ACC112 (cell line): Measurements from ENCODE around the gene OR51E2.

Experiments used
- H2AFZ ChIP-seq: fragments of 200-600 bp; sonication (generic); one replicate; pipeline ENCODE4 v1.6.0; 2017; ENCODE audit warnings: antibody characterized with exemption, low read length; ENCODE audit not compliant: unreplicated experiment
- H3K27ac ChIP-seq: fragments of 200-600 bp; sonication (generic); 2 replicates; pipeline ENCODE4 v1.5.1; 2014; ENCODE audit warnings: low read depth, mild to moderate bottlenecking, antibody characterized with exemption, low read length, moderate library complexity
- H3K27me3 ChIP-seq: fragments of 200-600 bp; sonication (generic); 2 replicates; pipeline ENCODE4 v1.6.1; 2014; ENCODE audit warnings: mild to moderate bottlenecking, antibody characterized with exemption, low read length, moderate library complexity, mixed read lengths; ENCODE audit not compliant: insufficient read depth
- H3K36me3 ChIP-seq: fragments of 200-600 bp; sonication (generic); 2 replicates; pipeline ENCODE4 v1.6.1; 2016; ENCODE audit warnings: mild to moderate bottlenecking, antibody characterized with exemption, low read length, moderate library complexity, mixed read lengths; ENCODE audit not compliant: insufficient read depth
- H3K4me1 ChIP-seq: fragments of 200-600 bp; sonication (generic); one replicate; pipeline ENCODE4 v1.6.1; 2016; ENCODE audit warnings: low read length, mixed read lengths; ENCODE audit not compliant: insufficient read depth, unreplicated experiment, control insufficient read depth
- H3K4me3 ChIP-seq: fragments of 200-600 bp; sonication (generic); 2 replicates; pipeline ENCODE4 v1.5.1; 2014; ENCODE audit warnings: mild to moderate bottlenecking, low read depth, low read length
- H3K79me2 ChIP-seq: fragments of 200-600 bp; sonication (generic); one replicate; pipeline ENCODE4 v1.6.0; 2016; ENCODE audit warnings: low read length; ENCODE audit not compliant: control insufficient read depth, unreplicated experiment, insufficient read depth

Gene OR51E2

GRCh38 chr11:4664786-4665185 is 32.9 kb downstream of the OR51E2 start:
- H3K79me2 ChIP-seq: no peaks in the 10 kb centered on the region
- H3K27ac ChIP-seq: no peak overlapping the region
- no peaks in the 10 kb centered on the region; the same call in 1 of the 2 replicates for H3K27me3 ChIP-seq
- H3K4me1 ChIP-seq: no peaks in the 10 kb centered on the region
- no peaks in the 10 kb centered on the region for H3K36me3 ChIP-seq
- H3K4me3 ChIP-seq: no peak overlapping the region
- H2AFZ ChIP-seq: no peak overlapping the region

GRCh38 chr11:4664183-4664582 is 33.5 kb downstream of the OR51E2 start:
- no peaks in the 10 kb centered on the region; the same call in 1 of the 2 replicates for H3K27me3 ChIP-seq
- no peak overlapping the region for H3K27ac ChIP-seq

GRCh38 chr11:4662876-4663275 is 34.8 kb downstream of the OR51E2 start:
- Histone ChIP-seq H3K27ac (no peak overlapping the region), H2AFZ (no peak overlapping the region), H3K27me3 (no peaks in the 10 kb centered on the region; the same call in 1 of the 2 replicates), H3K4me3 (no peak overlapping the region), H3K36me3 (no peaks in the 10 kb centered on the region), H3K4me1 (no peaks in the 10 kb centered on the region), H3K79me2 (no peaks in the 10 kb centered on the region)

More at GRCh38 chr11:4664183-4664582, 33.5 kb downstream of the OR51E2 start:
- Histone ChIP-seq H3K4me3 (no peak overlapping the region), H3K79me2 (no peaks in the 10 kb centered on the region), H2AFZ (no peak overlapping the region), H3K36me3 (no peaks in the 10 kb centered on the region), H3K4me1 (no peaks in the 10 kb centered on the region)

GRCh38 chr11:4658629-4659445 is 38.8 kb downstream of the OR51E2 start:
- H3K27ac ChIP-seq: no peak overlapping the region
- no peak overlapping the region for H2AFZ ChIP-seq
- H3K79me2 ChIP-seq: no peaks in the 10 kb centered on the region
- peaks cover 3% of the 10 kb centered on the region for H3K27me3 ChIP-seq
- H3K4me1 ChIP-seq: no peaks in the 10 kb centered on the region
- H3K4me3 ChIP-seq: no peak overlapping the region
- no peaks in the 10 kb centered on the region for H3K36me3 ChIP-seq

- Histone ChIP-seq H3K27me3 (peaks cover 6% of the 10 kb centered on the region), H3K4me3 (no peak overlapping the region), H3K27ac (no peak overlapping the region), H3K4me1 (no peaks in the 10 kb centered on the region), H3K36me3 (no peaks in the 10 kb centered on the region), H3K79me2 (no peaks in the 10 kb centered on the region), H2AFZ (no peak overlapping the region)
Measured at GRCh38 chr11:4654635-4655369, 42.9 kb downstream of the OR51E2 start.

- Histone ChIP-seq H2AFZ (no peak overlapping the region), H3K27me3 (peaks cover 30% of the 10 kb centered on the region; the same call in 1 of the 2 replicates)
Measured at GRCh38 chr11:4647766-4648165, 49.9 kb downstream of the OR51E2 start.

GRCh38 chr11:4645974-4646373 is 51.7 kb downstream of the OR51E2 start:
- Histone ChIP-seq H2AFZ (no peak overlapping the region), H3K4me1 (no peaks in the 10 kb centered on the region), H3K27me3 (peaks cover 30% of the 10 kb centered on the region; the same call in 1 of the 2 replicates), H3K36me3 (no peaks in the 10 kb centered on the region), H3K79me2 (no peaks in the 10 kb centered on the region), H3K4me3 (no peak overlapping the region), H3K27ac (no peak overlapping the region)

More at GRCh38 chr11:4647766-4648165, 49.9 kb downstream of the OR51E2 start:
- Histone ChIP-seq H3K36me3 (no peaks in the 10 kb centered on the region), H3K4me1 (no peaks in the 10 kb centered on the region), H3K79me2 (no peaks in the 10 kb centered on the region), H3K27ac (no peak overlapping the region), H3K4me3 (no peak overlapping the region)

GRCh38 chr11:4644233-4644632 is 53.4 kb downstream of the OR51E2 start:
- H3K27ac ChIP-seq: no peak overlapping the region
- H3K27me3 ChIP-seq: peaks cover 25% of the 10 kb centered on the region; the same call in 1 of the 2 replicates
- H2AFZ ChIP-seq: no peak overlapping the region
- H3K4me1 ChIP-seq: no peaks in the 10 kb centered on the region
- no peaks in the 10 kb centered on the region for H3K79me2 ChIP-seq
- H3K4me3 ChIP-seq: no peak overlapping the region
- H3K36me3 ChIP-seq: no peaks in the 10 kb centered on the region

- H2AFZ ChIP-seq: no peak within 1 kb of the TSS
- no peaks in the 10 kb centered on the region for H3K79me2 ChIP-seq
Measured at GRCh38 chr11:4643682-4644081, 54.0 kb downstream of the OR51E2 start, which contains the start of gene OR51E1. Gene OR51E1, plus strand, starts transcription at chr11:4643982. Its CDS starts 8,545 bp downstream, at chr11:4652527.

GRCh38 chr11:4643076-4643475 is 54.6 kb downstream of the OR51E2 start:
- H3K4me1 ChIP-seq: no peaks in the 10 kb centered on the region
- no peaks in the 10 kb centered on the region for H3K36me3 ChIP-seq
- H3K27ac ChIP-seq: no peak overlapping the region
- no peaks in the 10 kb centered on the region for H3K79me2 ChIP-seq
- H3K4me3 ChIP-seq: no peak overlapping the region
- peaks cover 27% of the 10 kb centered on the region; the same call in 1 of the 2 replicates for H3K27me3 ChIP-seq
- H2AFZ ChIP-seq: no peak overlapping the region

More at GRCh38 chr11:4643682-4644081, 54.0 kb downstream of the OR51E2 start, which contains the start of gene OR51E1:
- peaks cover 25% of the 10 kb centered on the region; the same call in 1 of the 2 replicates for H3K27me3 ChIP-seq
- no peaks in the 10 kb centered on the region for H3K4me1 ChIP-seq
- H3K27ac ChIP-seq: no peak within 1 kb of the TSS
- H3K4me3 ChIP-seq: no peak within 1 kb of the TSS
- H3K36me3 ChIP-seq: no peaks in the 10 kb centered on the region
